ENCODE results near the gene PNKD. TPM values are rescaled to one million over a fixed set of nuclear protein-coding genes. Genes with fewer than 3 reads are reported as not detected.

PNKD gene
- polyA plus RNA-seq, 2 of the 4 experiments (the other 2 are of a cell fraction), result 46.2 to 51.7 TPM

DNA sequence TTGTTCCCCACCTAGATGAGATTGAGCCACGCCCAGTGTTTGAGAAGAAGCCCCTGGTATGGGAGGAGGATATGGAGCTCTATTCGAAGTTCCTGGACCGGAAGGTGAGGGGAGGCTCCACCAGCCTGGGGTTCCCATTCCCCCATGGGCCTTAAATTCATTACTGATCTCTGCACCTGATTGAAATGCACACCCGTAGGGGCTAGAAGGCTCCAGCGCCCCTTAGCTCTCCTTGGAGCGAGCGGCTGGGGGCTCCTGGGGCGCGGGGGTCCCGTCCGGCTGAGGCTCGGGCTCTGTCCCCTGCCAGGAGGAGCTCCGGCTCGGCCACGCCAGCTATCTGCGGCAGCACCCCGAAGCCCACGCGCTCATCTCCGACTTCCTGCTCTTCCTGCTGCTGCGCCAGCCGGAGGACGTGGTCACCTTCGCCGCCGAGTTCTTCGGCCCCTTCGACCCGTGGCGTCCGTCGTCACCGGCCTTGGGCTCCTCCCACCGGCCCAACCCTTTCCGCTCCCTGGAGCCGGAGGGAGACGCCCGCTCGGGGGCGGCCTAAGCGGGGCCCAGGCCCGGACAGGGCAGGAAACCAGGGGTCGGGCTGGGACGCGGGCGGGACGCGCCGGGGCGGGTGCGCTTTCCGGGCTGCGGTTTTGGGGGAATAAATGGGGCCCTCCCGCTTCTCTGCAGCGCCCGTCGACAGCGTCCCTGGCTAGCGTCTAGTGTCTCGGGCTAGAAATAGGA lies 97.3 kb downstream of the PNKD start:
- Histone ChIP-seq H3K4me3 (peak overlapping the region; percentile 58), H3K27ac (peak overlapping the region; percentile 86 to 91), H3K9me3 (0 out of 3 replicates have a peak, but pooled peaks cover 7% of the 10 kb centered on the region), H3K4me1 (0 out of 3 replicates have a peak, but pooled peaks cover 3% of the 10 kb centered on the region), H3K4me2 (peak overlapping the region; percentile 91)
- no peak for FAIRE-seq
- 17% methylated on average over 29 of the region's 60 CpGs for WGBS (ENCODE audit: missing lambda C conversion rate)
- TF ChIP-seq POLR2A (IDR thresholded peaks at IDR 0.05; ENCODE audit: low read length) (peak; percentile 95), HOXB5 (CRISPR knock-in tag; IDR thresholded peaks at IDR 0.05) (0 out of 2 replicates have a peak, but pooled peaks have one; percentile 23), CHD2 (IDR thresholded peaks at IDR 0.05; ENCODE audit: low read length, partially characterized antibody) (no peak), PHF8 (IDR thresholded peaks at IDR 0.05; ENCODE audit: borderline replicate concordance, low read depth) (peak; percentile 91), RFX5 (IDR thresholded peaks at IDR 0.05) (no peak), RCOR1 (IDR thresholded peaks at IDR 0.05; ENCODE audit: low read depth, low read length) (no peak), FOXS1 (CRISPR knock-in tag; IDR thresholded peaks at IDR 0.05) (no peak), TFCP2L1 (CRISPR knock-in tag; IDR thresholded peaks at IDR 0.05) (peak; percentile 88), HEYL (CRISPR knock-in tag; IDR thresholded peaks at IDR 0.05) (no peak), RAD21 (conservative IDR thresholded peaks at IDR 0.05 in 1 of 2, IDR thresholded peaks at IDR 0.05 in 1 of 2) (peak in 1 of 2 experiments; percentile 26; a peak in 1 of 5 replicates), HMGXB4 (CRISPR knock-in tag; IDR thresholded peaks at IDR 0.05; ENCODE audit: borderline replicate concordance) (no peak), JUN (IDR thresholded peaks at IDR 0.05) (peak; percentile 38 to 76; a peak in 2 of 5 replicates), NFE2L2 (conservative IDR thresholded peaks at IDR 0.05; ENCODE audit: low read length) (no peak), ZFP36 (IDR thresholded peaks at IDR 0.05; ENCODE audit: borderline replicate concordance, partially characterized antibody) (no peak)
- TF ChIP-seq, protein P1, sequence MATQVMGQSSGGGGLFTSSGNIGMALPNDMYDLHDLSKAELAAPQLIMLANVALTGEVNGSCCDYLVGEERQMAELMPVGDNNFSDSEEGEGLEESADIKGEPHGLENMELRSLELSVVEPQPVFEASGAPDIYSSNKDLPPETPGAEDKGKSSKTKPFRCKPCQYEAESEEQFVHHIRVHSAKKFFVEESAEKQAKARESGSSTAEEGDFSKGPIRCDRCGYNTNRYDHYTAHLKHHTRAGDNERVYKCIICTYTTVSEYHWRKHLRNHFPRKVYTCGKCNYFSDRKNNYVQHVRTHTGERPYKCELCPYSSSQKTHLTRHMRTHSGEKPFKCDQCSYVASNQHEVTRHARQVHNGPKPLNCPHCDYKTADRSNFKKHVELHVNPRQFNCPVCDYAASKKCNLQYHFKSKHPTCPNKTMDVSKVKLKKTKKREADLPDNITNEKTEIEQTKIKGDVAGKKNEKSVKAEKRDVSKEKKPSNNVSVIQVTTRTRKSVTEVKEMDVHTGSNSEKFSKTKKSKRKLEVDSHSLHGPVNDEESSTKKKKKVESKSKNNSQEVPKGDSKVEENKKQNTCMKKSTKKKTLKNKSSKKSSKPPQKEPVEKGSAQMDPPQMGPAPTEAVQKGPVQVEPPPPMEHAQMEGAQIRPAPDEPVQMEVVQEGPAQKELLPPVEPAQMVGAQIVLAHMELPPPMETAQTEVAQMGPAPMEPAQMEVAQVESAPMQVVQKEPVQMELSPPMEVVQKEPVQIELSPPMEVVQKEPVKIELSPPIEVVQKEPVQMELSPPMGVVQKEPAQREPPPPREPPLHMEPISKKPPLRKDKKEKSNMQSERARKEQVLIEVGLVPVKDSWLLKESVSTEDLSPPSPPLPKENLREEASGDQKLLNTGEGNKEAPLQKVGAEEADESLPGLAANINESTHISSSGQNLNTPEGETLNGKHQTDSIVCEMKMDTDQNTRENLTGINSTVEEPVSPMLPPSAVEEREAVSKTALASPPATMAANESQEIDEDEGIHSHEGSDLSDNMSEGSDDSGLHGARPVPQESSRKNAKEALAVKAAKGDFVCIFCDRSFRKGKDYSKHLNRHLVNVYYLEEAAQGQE (IDR thresholded peaks at IDR 0.05), result no peak
- TF ChIP-seq, protein P2, sequence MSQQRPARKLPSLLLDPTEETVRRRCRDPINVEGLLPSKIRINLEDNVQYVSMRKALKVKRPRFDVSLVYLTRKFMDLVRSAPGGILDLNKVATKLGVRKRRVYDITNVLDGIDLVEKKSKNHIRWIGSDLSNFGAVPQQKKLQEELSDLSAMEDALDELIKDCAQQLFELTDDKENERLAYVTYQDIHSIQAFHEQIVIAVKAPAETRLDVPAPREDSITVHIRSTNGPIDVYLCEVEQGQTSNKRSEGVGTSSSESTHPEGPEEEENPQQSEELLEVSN (IDR thresholded peaks at IDR 0.05; ENCODE audit: borderline replicate concordance, low read depth), result peak; percentile 71
- TF ChIP-seq, protein P3, sequence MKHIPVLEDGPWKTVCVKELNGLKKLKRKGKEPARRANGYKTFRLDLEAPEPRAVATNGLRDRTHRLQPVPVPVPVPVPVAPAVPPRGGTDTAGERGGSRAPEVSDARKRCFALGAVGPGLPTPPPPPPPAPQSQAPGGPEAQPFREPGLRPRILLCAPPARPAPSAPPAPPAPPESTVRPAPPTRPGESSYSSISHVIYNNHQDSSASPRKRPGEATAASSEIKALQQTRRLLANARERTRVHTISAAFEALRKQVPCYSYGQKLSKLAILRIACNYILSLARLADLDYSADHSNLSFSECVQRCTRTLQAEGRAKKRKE (CRISPR knock-in tag; IDR thresholded peaks at IDR 0.05; ENCODE audit: low read depth), result 0 out of 2 replicates have a peak, but pooled peaks have one; percentile 12
- TF ChIP-seq, protein P4, sequence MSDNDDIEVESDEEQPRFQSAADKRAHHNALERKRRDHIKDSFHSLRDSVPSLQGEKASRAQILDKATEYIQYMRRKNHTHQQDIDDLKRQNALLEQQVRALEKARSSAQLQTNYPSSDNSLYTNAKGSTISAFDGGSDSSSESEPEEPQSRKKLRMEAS (IDR thresholded peaks at IDR 0.05), result peak; percentile 71
- TF ChIP-seq, protein P5, sequence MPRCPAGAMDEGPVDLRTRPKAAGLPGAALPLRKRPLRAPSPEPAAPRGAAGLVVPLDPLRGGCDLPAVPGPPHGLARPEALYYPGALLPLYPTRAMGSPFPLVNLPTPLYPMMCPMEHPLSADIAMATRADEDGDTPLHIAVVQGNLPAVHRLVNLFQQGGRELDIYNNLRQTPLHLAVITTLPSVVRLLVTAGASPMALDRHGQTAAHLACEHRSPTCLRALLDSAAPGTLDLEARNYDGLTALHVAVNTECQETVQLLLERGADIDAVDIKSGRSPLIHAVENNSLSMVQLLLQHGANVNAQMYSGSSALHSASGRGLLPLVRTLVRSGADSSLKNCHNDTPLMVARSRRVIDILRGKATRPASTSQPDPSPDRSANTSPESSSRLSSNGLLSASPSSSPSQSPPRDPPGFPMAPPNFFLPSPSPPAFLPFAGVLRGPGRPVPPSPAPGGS (IDR thresholded peaks at IDR 0.05), result peak; percentile 88; the same call in 2 of the 3 replicates
- ATAC-seq, result peak; percentile 95 to 98
- ChIA-PET POLR2A (no interaction called here), CTCF (interaction anchor here (0.7 to 2.1 kb wide), 5 partner anchors 11 to 66 kb away, joined by 3 to 18 read pairs (median 3); partner anchors contain the start of gene CATIP)
- DNase-seq (ENCODE audit: low read depth in 1 of 2, low spot score in 1 of 2), result peak; percentile 78 to 81
